Measurements from ENCODE around the gene ETHE1.

DNA sequence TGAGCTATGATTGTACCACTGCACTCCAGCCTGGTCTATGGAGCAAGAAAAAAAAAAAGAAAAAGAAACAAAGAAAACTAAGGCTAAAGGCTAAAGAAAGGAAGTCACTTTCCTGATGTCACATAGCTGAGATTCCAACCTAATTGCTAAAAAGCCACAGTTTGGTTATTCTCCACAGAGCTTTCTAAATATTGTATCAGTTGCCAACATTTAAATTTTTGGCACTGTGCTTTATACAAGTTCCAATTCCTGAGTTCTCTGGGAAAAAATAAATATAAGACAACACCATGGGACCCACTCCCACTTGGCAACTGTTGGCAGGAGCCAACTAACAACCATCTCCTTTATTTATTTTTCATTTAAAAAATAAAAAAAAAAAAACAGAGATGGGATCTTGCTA is 50.4 kb downstream of the ETHE1 start:
- TF ChIP-seq GATA2 (IDR thresholded peaks at IDR 0.05; ENCODE audit: low read depth, low read length) = no peak
- no peak for TF ChIP-seq GATA3 (IDR thresholded peaks at IDR 0.05; ENCODE audit: low read depth, low read length)

Measured in SH-SY5Y (cell line).